AG04450 (cell line): ENCODE measurements around the gene TREH. TPM values are rescaled to one million over a fixed set of nuclear protein-coding genes. Genes with fewer than 3 reads are reported as not detected.
A peak's percentile ranks its signal among the peaks of the same experiment; 100 is the strongest.

ENCODE experiments used
- CTCF ChIA-PET: fragments of 300-600, 350-600 bp; formaldehyde crosslinking; extraction: SDS; loops from one replicate; lab custom pipeline; 2022; ENCODE audit warnings: antibody characterized with exemption, inconsistent platforms; lab: Charles Lee
- POLR2A ChIA-PET: fragments of 350-600 bp; formaldehyde crosslinking; extraction: SDS; loops from one replicate; lab custom pipeline; 2021; ENCODE audit warnings: antibody characterized with exemption, inconsistent platforms; lab: Yijun Ruan, JAX
- DNase-seq: peaks from one replicate; pipeline ENCODE4 v3.0.0-alpha.2; 2011; ENCODE audit warnings: low read depth, low spot score
- H3K27ac ChIP-seq: one replicate; pipeline ENCODE4 v1.5.1; 2012; ENCODE audit warnings: low read depth, low read length, control low read depth
- H3K27me3 ChIP-seq: one replicate; pipeline ENCODE4 v1.6.0; 2012; ENCODE audit warnings: low read length; ENCODE audit not compliant: control insufficient read depth, insufficient read depth
- H3K4me3 ChIP-seq: 2 replicates; pipeline ENCODE4 v1.5.1; 2011; ENCODE audit warnings: mild to moderate bottlenecking, low read depth, low read length, control low read depth
- H3K9me3 ChIP-seq: 2 replicates; pipeline ENCODE4 v1.5.1; 2012; ENCODE audit warnings: low read length; ENCODE audit not compliant: control insufficient read depth, insufficient read depth
- CTCF ChIP-seq: IDR thresholded peaks from 2 replicates; pipeline ENCODE4 v1.5.1; 2011; ENCODE audit warnings: low read depth, low read length, control low read depth, inconsistent platforms
- polyA plus RNA-seq: library from polyadenylated mRNA; depleted of rRNA; stranded (reverse); fragments of >200 nt; gene quantifications from 2 replicates; pipeline ENCODE4 v1.2.3, GENCODE V29; 2011

Gene TREH
- polyA plus RNA-seq, 1 experiment: not detected

DNA sequence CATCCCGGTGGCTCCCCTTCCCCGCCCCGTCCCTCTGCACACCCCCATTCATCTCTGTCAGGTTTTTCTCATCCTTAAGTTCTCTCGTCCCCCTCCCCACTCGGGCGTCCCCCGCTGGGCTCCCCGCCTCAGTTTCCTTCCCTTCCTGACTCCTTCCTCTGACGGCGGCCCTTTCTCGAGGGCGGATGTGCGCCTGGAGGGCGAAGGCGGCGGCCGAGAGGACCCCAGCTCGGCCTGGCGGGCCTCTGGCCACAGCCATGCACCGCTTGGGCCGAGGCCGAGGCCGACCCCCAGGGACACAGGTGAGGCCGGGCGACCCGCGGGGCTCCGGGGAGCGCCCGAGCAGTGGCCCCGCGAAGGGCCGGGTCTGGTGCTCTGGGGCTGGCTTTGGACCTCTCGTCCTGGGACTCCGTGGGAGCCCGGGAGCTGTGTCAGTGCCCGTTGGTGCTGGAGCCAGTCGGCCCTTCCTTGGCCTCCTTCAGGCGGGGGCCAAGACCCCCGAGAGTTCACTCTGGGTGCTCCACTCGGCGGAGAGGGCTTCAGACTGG lies 69.2 kb downstream of the TREH start:
- CTCF ChIA-PET: interaction anchor here (1.2 to 3.3 kb wide), 3 partner anchors 9 to 16 kb away, joined by 4 to 29 read pairs (median 11); no protein-coding TSS in a partner anchor

DNA sequence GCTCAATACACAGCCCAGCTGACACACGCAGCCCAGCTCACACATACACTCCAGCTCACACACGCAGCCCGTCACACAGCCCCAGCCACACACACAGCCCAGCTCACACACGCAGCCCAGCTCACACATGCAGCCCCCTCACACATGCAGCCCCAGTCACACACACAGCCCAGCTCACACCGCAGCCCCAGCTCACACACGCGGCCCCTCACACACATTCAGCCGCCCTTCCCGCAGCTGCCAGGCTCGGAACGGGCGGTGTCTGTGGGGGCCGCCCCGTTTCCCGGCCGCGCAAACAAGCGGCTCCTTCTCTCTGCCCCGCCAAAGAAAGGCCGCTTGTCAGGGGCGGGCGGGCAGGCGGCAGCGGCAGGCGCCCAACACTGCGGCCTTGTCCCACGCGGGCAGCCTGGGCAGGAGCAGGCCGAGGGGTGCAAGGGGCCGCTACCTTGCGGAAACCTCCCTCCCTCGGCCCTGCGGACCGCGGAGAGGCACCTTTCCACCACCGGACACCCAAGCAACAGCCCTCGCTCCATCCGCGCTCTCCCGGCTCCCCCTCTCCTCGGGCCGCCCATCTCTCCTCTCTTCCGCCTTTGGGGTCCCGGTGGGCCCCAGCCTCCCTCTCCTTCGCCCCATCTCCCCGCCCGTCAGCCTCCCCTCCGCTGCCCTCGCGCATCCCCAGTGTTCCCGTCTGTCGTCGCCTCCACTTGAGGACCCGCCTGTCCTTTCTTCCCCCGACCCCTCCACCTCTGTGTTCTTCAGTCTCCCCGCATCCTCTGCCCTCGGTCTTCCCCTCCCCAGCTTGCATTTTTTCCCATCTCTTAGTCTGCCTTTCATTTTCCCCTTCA lies 69.8 kb downstream of the TREH start:
- no peak for TF ChIP-seq CTCF
- peak overlapping the region; percentile 83 for H3K4me3 ChIP-seq
- POLR2A ChIA-PET: interaction anchor here (1.0 to 7.0 kb wide), 4 partner anchors 11 to 51 kb away, joined by 3 to 140 read pairs (median 6); partner anchors contain the start of gene ARCN1
- no peak for DNase-seq
- H3K27ac ChIP-seq: peak overlapping the region; percentile 90
- H3K9me3 ChIP-seq: no peaks in the 10 kb centered on the region; the same call in 1 of the 2 replicates
- CTCF ChIA-PET: interaction anchor here (0.6 to 3.3 kb wide), 5 partner anchors 10 to 159 kb away, joined by 3 to 29 read pairs (median 7); no protein-coding TSS in a partner anchor
- H3K27me3 ChIP-seq: no peaks in the 10 kb centered on the region

More for the DNA sequence above, 69.2 kb downstream of the TREH start:
- TF ChIP-seq CTCF: no peak
- H3K9me3 ChIP-seq: no peaks in the 10 kb centered on the region; the same call in 1 of the 2 replicates
- POLR2A ChIA-PET: interaction anchor here (7.0 kb wide), 1 partner anchor 10 kb away, joined by 140 read pairs; no protein-coding TSS in a partner anchor
- DNase-seq: no peak
- no peak overlapping the region for H3K27ac ChIP-seq
- no peaks in the 10 kb centered on the region for H3K27me3 ChIP-seq
- peak overlapping the region; percentile 83 for H3K4me3 ChIP-seq

GRCh38 chr11:118608360-118609227 lies 70.9 kb downstream of the TREH start:
- no peaks in the 10 kb centered on the region for H3K27me3 ChIP-seq
- DNase-seq: no peak
- H3K9me3 ChIP-seq: no peaks in the 10 kb centered on the region; the same call in 1 of the 2 replicates
- ChIA-PET POLR2A (interaction anchor here (0.5 to 7.0 kb wide), 6 partner anchors 12 to 416 kb away, joined by 3 to 140 read pairs (median 5); partner anchors contain the start of gene ARCN1), CTCF (interaction anchor here (0.6 to 4.3 kb wide), 4 partner anchors 11 to 158 kb away, joined by 3 to 12 read pairs (median 9); no protein-coding TSS in a partner anchor)
- no peak for TF ChIP-seq CTCF
- H3K4me3 ChIP-seq: peak overlapping the region; percentile 83
- H3K27ac ChIP-seq: peak overlapping the region; percentile 90

GRCh38 chr11:118607401-118608359 lies 71.8 kb downstream of the TREH start, which contains the start of gene PHLDB1:
PHLDB1 (plus strand) TSS chr11:118607615; CDS start chr11:118613837, 6,222 bp downstream.
- ChIA-PET POLR2A (interaction anchor here (0.7 to 7.0 kb wide), 5 partner anchors 12 to 390 kb away, joined by 3 to 140 read pairs (median 6); partner anchors contain the start of gene ARCN1), CTCF (interaction anchor here (0.5 to 4.8 kb wide), 5 partner anchors 11 to 261 kb away, joined by 3 to 40 read pairs (median 4); no protein-coding TSS in a partner anchor)
- H3K9me3 ChIP-seq: no peaks in the 10 kb centered on the region; the same call in 1 of the 2 replicates
- peak within 1 kb of the TSS; percentile 90 for H3K27ac ChIP-seq
- DNase-seq: no peak
- H3K4me3 ChIP-seq: peak within 1 kb of the TSS; percentile 83
- peak; percentile 65 for TF ChIP-seq CTCF
- H3K27me3 ChIP-seq: no peaks in the 10 kb centered on the region
